ENCODE data around the gene NUFIP2. TPM values are rescaled to one million over a fixed set of nuclear protein-coding genes. Genes with fewer than 3 reads are reported as not detected.

NUFIP2 gene
- total RNA-seq, 1 experiment from 2014 or later = 93.1 TPM

- TF ChIP-seq ZSCAN18 (CRISPR knock-in tag; IDR thresholded peaks at IDR 0.05) = no peak
These were observed 40.9 kb downstream of the NUFIP2 start (continued) for GRCh38 chr17:29253037-29253436.

GRCh38 chr17:29252101-29252791, 41.7 kb downstream of the NUFIP2 start:
- CTCF ChIA-PET = interaction anchor here (0.9 to 2.0 kb wide), 21 partner anchors 9 to 320 kb away, joined by 3 to 11 read pairs (median 5); no protein-coding TSS in a partner anchor
- no peaks in the 10 kb centered on the region for H3K36me3 Mint-ChIP-seq
- no peak overlapping the region for H3K4me3 Mint-ChIP-seq
- POLR2A ChIA-PET = no interaction called here
- no peak for DNase-seq (ENCODE audit: low spot score)
- TF ChIP-seq IRF2 (CRISPR knock-in tag; IDR thresholded peaks at IDR 0.05; ENCODE audit: borderline replicate concordance, low read depth) = no peak
- no peak for TF ChIP-seq E2F5 (CRISPR knock-in tag; IDR thresholded peaks at IDR 0.05)
- peak; percentile 44 for TF ChIP-seq CTCF (IDR thresholded peaks at IDR 0.05)
- ATAC-seq = peak; percentile 58
- no peaks in the 10 kb centered on the region for H3K9me3 Mint-ChIP-seq
- H3K27me3 Mint-ChIP-seq (ENCODE audit: low read depth) = no peaks in the 10 kb centered on the region
- no peak overlapping the region for H3K27ac Mint-ChIP-seq
- H3K4me1 Mint-ChIP-seq = no peaks in the 10 kb centered on the region

- Mint-ChIP-seq H3K27me3 (ENCODE audit: low read depth) (no peaks in the 10 kb centered on the region), H3K36me3 (no peaks in the 10 kb centered on the region), H3K9me3 (no peaks in the 10 kb centered on the region), H3K4me1 (0 out of 2 replicates have a peak, but pooled peaks cover 3% of the 10 kb centered on the region), H3K4me3 (no peak overlapping the region), H3K27ac (no peak overlapping the region)
- no peak for DNase-seq (ENCODE audit: low spot score)
- ATAC-seq = no peak
- ChIA-PET CTCF (interaction anchor here (0.7 to 2.0 kb wide), 10 partner anchors 10 to 321 kb away, joined by 3 to 11 read pairs (median 4); no protein-coding TSS in a partner anchor), POLR2A (no interaction called here)
- no peak for TF ChIP-seq ZNF532 (CRISPR knock-in tag; IDR thresholded peaks at IDR 0.05; ENCODE audit: borderline replicate concordance)
- no peak for TF ChIP-seq GRHL2 (CRISPR knock-in tag; IDR thresholded peaks at IDR 0.05; ENCODE audit: insufficient replicate concordance, severe bottlenecking)
- no peak for TF ChIP-seq ZNF263 (CRISPR knock-in tag; IDR thresholded peaks at IDR 0.05; ENCODE audit: low read depth)
- TF ChIP-seq FOXP4 (CRISPR knock-in tag; IDR thresholded peaks at IDR 0.05) = no peak
- no peak for TF ChIP-seq ZNF423 (CRISPR knock-in tag; IDR thresholded peaks at IDR 0.05)
These were observed 42.8 kb downstream of the NUFIP2 start for GRCh38 chr17:29251184-29251583.

Measured in WTC11 (cell line).